Endothelial cell (in vitro differentiated cells): Measurements from ENCODE around the gene NOTO. TPM values are rescaled to one million over a fixed set of nuclear protein-coding genes. Genes with fewer than 3 reads are reported as not detected.

ENCODE experiments used
- DNase-seq: peaks from one replicate; pipeline ENCODE4 v3.0.0; 2021; ENCODE audit warnings: low spot score
- H3K27ac Mint-ChIP-seq: one replicate; pipeline ENCODE4 v1.8.0; 2021; ENCODE audit warnings: mixed read lengths, inconsistent platforms; ENCODE audit not compliant: unreplicated experiment
- H3K27me3 Mint-ChIP-seq: one replicate; pipeline ENCODE4 v1.8.0; 2021; ENCODE audit warnings: mild to moderate bottlenecking, moderate library complexity, mixed read lengths, inconsistent platforms; ENCODE audit not compliant: unreplicated experiment
- H3K36me3 Mint-ChIP-seq: one replicate; pipeline ENCODE4 v1.8.0; 2021; ENCODE audit warnings: mild to moderate bottlenecking, low read depth, mixed read lengths, inconsistent platforms; ENCODE audit not compliant: unreplicated experiment
- H3K4me1 Mint-ChIP-seq: one replicate; pipeline ENCODE4 v1.8.0; 2021; ENCODE audit warnings: mild to moderate bottlenecking, mixed read lengths, inconsistent platforms; ENCODE audit not compliant: unreplicated experiment
- H3K4me3 Mint-ChIP-seq: one replicate; pipeline ENCODE4 v1.8.0; 2021; ENCODE audit warnings: mild to moderate bottlenecking, mixed read lengths, inconsistent platforms; ENCODE audit not compliant: unreplicated experiment
- H3K9me3 Mint-ChIP-seq: one replicate; pipeline ENCODE4 v1.8.0; 2021; ENCODE audit warnings: mixed read lengths, inconsistent platforms; ENCODE audit not compliant: unreplicated experiment
- total RNA-seq: library from RNA; stranded (reverse); fragmentation: NEBNext Ultra II Directional; extraction: Animal tissue kit (Norgen Biotek cat#: 25700); gene quantifications from one replicate; pipeline ENCODE4 v1.2.1, GENCODE V29; 2021; ENCODE audit not compliant: unreplicated experiment
- TF ChIP-seq, protein P1 (sequence below): fragments of 200-600 bp; sonication (generic); IDR thresholded peaks from one replicate; pipeline ENCODE4 v1.5.0; 2021; ENCODE audit warnings: antibody characterized with exemption; ENCODE audit not compliant: unreplicated experiment

Gene NOTO
- total RNA-seq, 1 donor from 2014 or later = not detected

DNA sequence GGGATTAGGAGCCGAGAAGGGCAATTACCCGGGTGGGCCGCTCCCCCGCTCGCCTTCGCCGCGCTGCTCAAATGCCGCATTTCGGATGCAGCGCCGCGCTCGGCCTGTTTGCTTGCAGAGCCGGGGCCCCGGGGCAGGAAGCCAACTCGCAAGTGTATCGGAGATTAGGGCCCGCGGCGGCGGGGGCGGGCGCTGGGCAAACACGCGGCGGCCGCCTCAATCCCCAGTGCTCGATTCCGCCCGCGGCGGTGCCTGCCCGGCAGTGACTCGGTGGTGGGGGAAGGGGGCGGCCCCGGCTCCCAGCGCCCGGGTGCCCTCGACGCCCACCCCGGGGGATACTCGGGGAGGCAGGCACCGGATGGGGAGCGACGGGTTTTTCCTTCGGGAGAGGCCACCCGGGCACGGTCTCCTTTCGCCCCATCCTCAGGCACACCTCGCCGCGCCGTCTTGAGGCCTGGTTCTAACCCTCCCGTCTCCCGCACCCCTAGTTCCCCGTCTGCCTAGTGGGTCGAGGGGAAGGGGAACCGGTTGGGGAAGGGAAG lies 26.6 kb upstream of the NOTO start:
- no peaks in the 10 kb centered on the region for H3K36me3 Mint-ChIP-seq
- H3K4me3 Mint-ChIP-seq = no peak overlapping the region
- H3K4me1 Mint-ChIP-seq = peaks cover 9% of the 10 kb centered on the region
- peak; percentile 68 for DNase-seq
- no peaks in the 10 kb centered on the region for H3K9me3 Mint-ChIP-seq
- peaks cover 20% of the 10 kb centered on the region for H3K27me3 Mint-ChIP-seq
- TF ChIP-seq, protein P1, sequence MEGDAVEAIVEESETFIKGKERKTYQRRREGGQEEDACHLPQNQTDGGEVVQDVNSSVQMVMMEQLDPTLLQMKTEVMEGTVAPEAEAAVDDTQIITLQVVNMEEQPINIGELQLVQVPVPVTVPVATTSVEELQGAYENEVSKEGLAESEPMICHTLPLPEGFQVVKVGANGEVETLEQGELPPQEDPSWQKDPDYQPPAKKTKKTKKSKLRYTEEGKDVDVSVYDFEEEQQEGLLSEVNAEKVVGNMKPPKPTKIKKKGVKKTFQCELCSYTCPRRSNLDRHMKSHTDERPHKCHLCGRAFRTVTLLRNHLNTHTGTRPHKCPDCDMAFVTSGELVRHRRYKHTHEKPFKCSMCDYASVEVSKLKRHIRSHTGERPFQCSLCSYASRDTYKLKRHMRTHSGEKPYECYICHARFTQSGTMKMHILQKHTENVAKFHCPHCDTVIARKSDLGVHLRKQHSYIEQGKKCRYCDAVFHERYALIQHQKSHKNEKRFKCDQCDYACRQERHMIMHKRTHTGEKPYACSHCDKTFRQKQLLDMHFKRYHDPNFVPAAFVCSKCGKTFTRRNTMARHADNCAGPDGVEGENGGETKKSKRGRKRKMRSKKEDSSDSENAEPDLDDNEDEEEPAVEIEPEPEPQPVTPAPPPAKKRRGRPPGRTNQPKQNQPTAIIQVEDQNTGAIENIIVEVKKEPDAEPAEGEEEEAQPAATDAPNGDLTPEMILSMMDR = no peak
- no peak overlapping the region for H3K27ac Mint-ChIP-seq

DNA sequence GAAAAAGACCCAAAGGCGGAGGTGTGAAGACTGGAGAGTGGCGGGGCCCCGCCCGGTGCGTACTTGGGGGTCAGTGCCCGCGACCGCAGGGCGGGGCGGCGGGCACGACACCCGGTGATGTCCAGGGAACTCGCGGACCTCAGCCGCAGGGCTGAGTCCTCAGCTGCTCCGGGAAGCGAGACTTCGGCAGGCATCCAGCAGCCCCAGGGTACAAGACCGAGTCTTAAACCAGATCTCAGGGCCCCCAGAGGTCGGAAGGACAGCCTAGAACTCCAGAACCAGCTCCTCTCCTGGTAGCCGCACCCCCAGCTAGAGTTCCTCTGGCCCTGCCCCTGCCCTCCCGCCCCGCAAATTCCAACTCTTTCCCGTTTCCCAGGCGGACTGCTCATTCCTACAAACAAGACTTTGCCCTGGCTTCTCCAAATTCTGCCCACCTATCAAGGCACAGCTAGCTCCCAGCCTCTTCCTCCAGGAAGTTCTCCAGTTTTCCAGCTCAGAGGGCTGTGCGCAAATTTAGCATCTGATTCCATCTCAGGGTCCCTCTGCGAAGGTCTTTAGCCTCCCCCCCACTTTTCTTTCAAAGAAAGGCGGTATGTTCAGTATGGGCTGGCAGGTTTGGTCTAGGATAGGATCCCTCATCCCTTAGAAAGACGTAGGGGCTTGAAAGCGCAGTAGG lies 26.0 kb upstream of the NOTO start:
- peaks cover 22% of the 10 kb centered on the region for H3K27me3 Mint-ChIP-seq
- peak overlapping the region; percentile 89 for H3K4me3 Mint-ChIP-seq
- H3K27ac Mint-ChIP-seq = no peak overlapping the region
- H3K36me3 Mint-ChIP-seq = no peaks in the 10 kb centered on the region
- H3K9me3 Mint-ChIP-seq = no peaks in the 10 kb centered on the region
- no peak for DNase-seq
- peaks cover 9% of the 10 kb centered on the region for H3K4me1 Mint-ChIP-seq
- TF ChIP-seq, protein P1 = no peak

DNA sequence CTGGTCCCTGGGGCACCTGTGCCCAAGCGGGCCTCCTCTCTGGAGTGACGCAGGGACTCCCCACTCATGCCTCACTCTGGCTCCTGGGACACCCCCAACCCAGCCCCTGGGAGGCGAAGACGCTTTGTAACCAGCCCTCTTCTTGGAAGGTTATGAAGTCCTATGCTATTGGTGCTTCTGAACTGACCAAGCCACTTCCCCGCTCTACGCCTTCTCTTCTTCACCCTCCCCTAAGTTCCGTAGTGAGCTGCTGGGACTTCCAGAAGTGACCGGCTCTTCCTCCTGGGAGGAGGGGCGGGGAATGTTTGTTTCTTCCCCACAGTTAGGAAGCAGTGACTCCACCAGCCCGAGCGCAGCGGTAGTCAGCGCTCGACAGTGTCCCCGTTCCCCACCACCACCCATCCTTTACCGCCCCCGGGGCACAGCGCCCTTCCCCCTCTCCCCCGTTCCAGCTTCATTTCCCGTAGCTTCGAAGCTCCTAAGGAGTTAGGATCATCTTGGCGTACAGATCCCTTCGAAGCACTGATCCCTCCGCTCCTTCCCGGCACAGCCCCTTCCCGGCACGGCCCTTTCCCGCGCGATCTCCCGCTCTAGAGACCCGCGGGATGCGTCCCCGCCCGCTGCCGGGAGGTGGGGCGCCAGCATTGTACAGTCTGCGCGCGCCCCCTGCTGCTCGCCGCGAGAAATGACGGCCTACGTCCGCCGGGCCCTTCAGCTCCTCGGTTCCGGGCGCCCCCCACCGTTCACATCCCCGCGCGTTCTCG lies 25.3 kb upstream of the NOTO start:
- H3K27ac Mint-ChIP-seq = no peak overlapping the region
- H3K4me1 Mint-ChIP-seq = peaks cover 9% of the 10 kb centered on the region
- no peaks in the 10 kb centered on the region for H3K9me3 Mint-ChIP-seq
- no peaks in the 10 kb centered on the region for H3K36me3 Mint-ChIP-seq
- H3K27me3 Mint-ChIP-seq = peaks cover 22% of the 10 kb centered on the region
- DNase-seq = peak; percentile 98
- TF ChIP-seq, protein P1 = peak; percentile 96
- H3K4me3 Mint-ChIP-seq = peak overlapping the region; percentile 89

DNA sequence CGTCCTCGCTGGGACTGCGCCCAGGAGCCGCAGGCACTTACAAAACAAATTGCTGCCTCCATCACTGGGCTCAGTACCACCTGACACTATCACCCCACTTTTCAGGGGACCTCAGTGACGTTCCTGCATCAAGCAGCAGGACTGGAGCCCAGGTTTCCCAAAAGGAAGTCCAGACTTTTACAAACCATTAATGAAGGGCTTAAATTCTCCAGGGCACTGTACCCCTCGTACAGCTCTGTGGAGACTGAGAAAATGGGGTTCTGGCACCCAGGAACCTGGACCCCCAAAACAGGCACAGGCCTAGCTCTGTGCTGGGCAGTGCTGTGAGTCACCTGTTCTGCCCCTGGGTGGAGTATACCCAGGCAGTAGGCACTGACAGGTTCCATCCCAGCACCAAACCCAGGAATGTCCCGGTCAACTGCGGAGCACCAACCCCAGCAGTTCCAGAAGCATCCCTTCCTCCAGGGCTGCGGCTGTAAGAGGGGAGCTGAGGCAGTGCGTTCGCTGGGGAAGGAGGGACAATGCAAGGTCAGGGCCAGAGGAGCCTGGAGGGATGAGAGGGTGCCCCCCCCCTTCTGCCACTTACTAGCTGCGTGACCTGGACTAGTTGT lies 24.6 kb upstream of the NOTO start:
- Mint-ChIP-seq H3K4me1 (peaks cover 9% of the 10 kb centered on the region), H3K27me3 (peaks cover 22% of the 10 kb centered on the region), H3K36me3 (no peaks in the 10 kb centered on the region), H3K27ac (no peak overlapping the region), H3K9me3 (no peaks in the 10 kb centered on the region), H3K4me3 (no peak overlapping the region)
- TF ChIP-seq, protein P1 = no peak
- DNase-seq = no peak
